Neural progenitor cell (in vitro differentiated cells): Measurements from ENCODE around the gene PTPN14.

Source experiments
- EZH2 ChIP-seq: fragments of 200-600 bp; sonication (generic); IDR thresholded peaks from 2 replicates; pipeline ENCODE4 v1.6.1; 2017; ENCODE audit warnings: antibody characterized with exemption, mild to moderate bottlenecking, moderate library complexity
- EZH2phosphoT487 ChIP-seq: fragments of 200-600 bp; sonication (generic); IDR thresholded peaks from 2 replicates; pipeline ENCODE4 v1.6.1; 2017; ENCODE audit warnings: antibody characterized with exemption
- TF ChIP-seq, protein P1 (sequence below): fragments of 200-600 bp; sonication (generic); IDR thresholded peaks from 2 replicates; pipeline ENCODE4 v1.5.1; 2017; ENCODE audit warnings: antibody characterized with exemption, mild to moderate bottlenecking

DNA sequence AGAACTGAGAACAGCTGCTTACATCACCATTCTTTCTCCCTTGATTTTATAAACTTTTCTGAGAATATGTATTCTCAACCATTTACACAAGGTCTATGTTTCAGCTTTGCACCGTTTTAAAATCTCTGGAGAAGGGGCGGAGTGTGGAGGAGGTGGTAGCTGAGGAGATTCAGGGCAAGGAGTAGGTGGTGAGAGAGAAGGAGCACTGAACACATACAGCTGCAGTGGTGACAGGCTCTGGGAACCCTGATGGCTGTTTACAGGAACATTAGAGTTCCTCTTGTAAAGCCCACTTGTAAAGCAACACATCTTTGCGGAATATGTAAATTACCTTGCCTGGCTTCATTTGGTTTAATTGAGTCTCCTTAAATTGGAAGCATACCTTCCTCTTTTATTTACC, 180.8 kb downstream of the PTPN14 start:
- TF ChIP-seq, protein P1, sequence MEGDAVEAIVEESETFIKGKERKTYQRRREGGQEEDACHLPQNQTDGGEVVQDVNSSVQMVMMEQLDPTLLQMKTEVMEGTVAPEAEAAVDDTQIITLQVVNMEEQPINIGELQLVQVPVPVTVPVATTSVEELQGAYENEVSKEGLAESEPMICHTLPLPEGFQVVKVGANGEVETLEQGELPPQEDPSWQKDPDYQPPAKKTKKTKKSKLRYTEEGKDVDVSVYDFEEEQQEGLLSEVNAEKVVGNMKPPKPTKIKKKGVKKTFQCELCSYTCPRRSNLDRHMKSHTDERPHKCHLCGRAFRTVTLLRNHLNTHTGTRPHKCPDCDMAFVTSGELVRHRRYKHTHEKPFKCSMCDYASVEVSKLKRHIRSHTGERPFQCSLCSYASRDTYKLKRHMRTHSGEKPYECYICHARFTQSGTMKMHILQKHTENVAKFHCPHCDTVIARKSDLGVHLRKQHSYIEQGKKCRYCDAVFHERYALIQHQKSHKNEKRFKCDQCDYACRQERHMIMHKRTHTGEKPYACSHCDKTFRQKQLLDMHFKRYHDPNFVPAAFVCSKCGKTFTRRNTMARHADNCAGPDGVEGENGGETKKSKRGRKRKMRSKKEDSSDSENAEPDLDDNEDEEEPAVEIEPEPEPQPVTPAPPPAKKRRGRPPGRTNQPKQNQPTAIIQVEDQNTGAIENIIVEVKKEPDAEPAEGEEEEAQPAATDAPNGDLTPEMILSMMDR = no peak
- TF ChIP-seq EZH2phosphoT487 (no peak), EZH2 (no peak)
